A549 (cell line): ENCODE data around the gene TMA7B. TPM values are rescaled to one million over a fixed set of nuclear protein-coding genes. Genes with fewer than 3 reads are reported as not detected.

Experiments
- ATAC-seq, 2 experiments: fragments of 200-7000 bp in 1 of 2; fragments of >200 bp in 1 of 2; cut with Nextera tagmentation in 1 of 2; cut with Tn5 transposase in 1 of 2; 3 replicates each; pipeline versions ENCODE4 v1.8.0 to v1.9.1; 2018 to 2020; ENCODE audit warnings: mild to moderate bottlenecking in 1 of 2, moderate library complexity in 1 of 2
- CTCF ChIA-PET: fragments of 300-600 bp; sonication (Branson Sonifier 250); formaldehyde crosslinking; extraction: SDS; loops from one replicate; lab custom pipeline; 2021; ENCODE audit warnings: antibody characterized with exemption, inconsistent platforms; lab: Yijun Ruan, JAX
- POLR2A ChIA-PET: fragments of 350-600 bp; formaldehyde crosslinking; extraction: SDS; loops from one replicate; lab custom pipeline; 2021; ENCODE audit warnings: antibody characterized with exemption, inconsistent platforms; lab: Yijun Ruan, JAX
- DNase-seq, 2 experiments: peaks; one replicate each; pipeline versions ENCODE4 v3.0.0 to v3.0.0-alpha.2; 2011 to 2016; ENCODE audit warnings: low read depth in 1 of 2, low spot score in 1 of 2
- FAIRE-seq: peaks from 2 replicates; lab custom pipeline; 2011; peaks lifted over from hg19 to GRCh38; lab: Jason Lieb, UNC
- H3K27ac ChIP-seq, 2 experiments: fragments of >200 bp; sonication (Bioruptor Twin); formaldehyde crosslinking; 3 replicates each; pipeline ENCODE4 v1.5.1; 2016 to 2017
- H3K4me1 ChIP-seq: fragments of >200 bp; sonication (Bioruptor Twin); formaldehyde crosslinking; 3 replicates; pipeline ENCODE4 v1.6.1; 2016
- H3K4me2 ChIP-seq: fragments of >200 bp; sonication (Bioruptor Twin); formaldehyde crosslinking; 3 replicates; pipeline ENCODE4 v1.6.1; 2016
- H3K4me3 ChIP-seq: fragments of >200 bp; sonication (Bioruptor Twin); formaldehyde crosslinking; 3 replicates; pipeline ENCODE4 v1.5.1; 2016
- H3K9me3 ChIP-seq: fragments of >200 bp; sonication (Bioruptor Twin); formaldehyde crosslinking; 3 replicates; pipeline ENCODE4 v1.6.1; 2016
- BHLHE40 ChIP-seq: IDR thresholded peaks from 2 replicates; pipeline ENCODE4 v1.6.1; 2012; ENCODE audit warnings: low read depth, low read length, inconsistent platforms
- CHD4 ChIP-seq: fragments of 200-600 bp; sonication (generic); IDR thresholded peaks from 2 replicates; pipeline ENCODE4 v1.6.1; 2016; ENCODE audit warnings: antibody characterized with exemption, mild to moderate bottlenecking, borderline replicate concordance
- EHF ChIP-seq: fragments of 250-450 bp; sonication (Bioruptor Pico); IDR thresholded peaks from 2 replicates; pipeline ENCODE4 v1.5.0; 2020; ENCODE audit warnings: mild to moderate bottlenecking
- FOSB ChIP-seq: fragments of 250-450 bp; sonication (Bioruptor Pico); IDR thresholded peaks from 2 replicates; pipeline ENCODE4 v1.5.0; 2020; ENCODE audit warnings: mild to moderate bottlenecking, moderate library complexity
- FOSL2 ChIP-seq, 2 experiments: fragments of 450-650 bp in 1 of 2; fragments of >200 bp in 1 of 2; sonication (Bioruptor Twin) in 1 of 2; formaldehyde crosslinking; IDR thresholded peaks; 2 replicates each; pipeline versions ENCODE4 v1.5.0 to v1.6.1; 2016 to 2020; ENCODE audit warnings: mild to moderate bottlenecking in 1 of 2, moderate library complexity in 1 of 2
- FOXS1 ChIP-seq: fragments of 250-450 bp; sonication (Bioruptor Pico); IDR thresholded peaks from 2 replicates; pipeline ENCODE4 v1.5.0; 2020; ENCODE audit warnings: mild to moderate bottlenecking, moderate library complexity
- GATA3 ChIP-seq: IDR thresholded peaks from 2 replicates; pipeline ENCODE4 v1.6.1; 2012; ENCODE audit warnings: borderline replicate concordance
- HDAC2 ChIP-seq: fragments of 200-600 bp; sonication (generic); IDR thresholded peaks from 2 replicates; pipeline ENCODE4 v1.6.1; 2016
- HOXA7 ChIP-seq: fragments of 250-450 bp; sonication (Bioruptor Pico); IDR thresholded peaks from 2 replicates; pipeline ENCODE4 v1.5.0; 2020; ENCODE audit warnings: mild to moderate bottlenecking, moderate library complexity
- JUNB ChIP-seq: fragments of >200 bp; sonication (Bioruptor Twin); formaldehyde crosslinking; IDR thresholded peaks from 2 replicates; pipeline ENCODE4 v1.6.1; 2016
- MAFK ChIP-seq: fragments of 450-650 bp; IDR thresholded peaks from 2 replicates; pipeline ENCODE4 v1.6.1; 2014; ENCODE audit not compliant: partially characterized antibody
- MYC ChIP-seq: IDR thresholded peaks from 2 replicates; pipeline ENCODE4 v1.6.1; 2012; ENCODE audit warnings: mild to moderate bottlenecking, inconsistent platforms, low read length, improper control_type of control experiment, borderline replicate concordance
- NFE2L2 ChIP-seq: fragments of 150-350 bp; conservative IDR thresholded peaks from 2 replicates; pipeline ENCODE4 v1.6.1; 2014; ENCODE audit warnings: low read length
- RARB ChIP-seq: fragments of 250-450 bp; sonication (Bioruptor Pico); IDR thresholded peaks from 2 replicates; pipeline ENCODE4 v1.8.0; 2021; ENCODE audit warnings: mild to moderate bottlenecking, moderate library complexity
- RCOR1 ChIP-seq: fragments of 150-350 bp; IDR thresholded peaks from 2 replicates; pipeline ENCODE4 v1.6.1; 2014; ENCODE audit warnings: antibody characterized with exemption, low read length, low read depth
- TFCP2L1 ChIP-seq: fragments of 250-450 bp; sonication (Bioruptor Pico); IDR thresholded peaks from 2 replicates; pipeline ENCODE4 v1.5.0; 2021; ENCODE audit warnings: mild to moderate bottlenecking
- ZC3H11A ChIP-seq: fragments of 450-650 bp; IDR thresholded peaks from 2 replicates; pipeline ENCODE4 v1.6.1; 2014; ENCODE audit warnings: antibody characterized with exemption, mild to moderate bottlenecking
- ZFP36 ChIP-seq: fragments of 450-650 bp; IDR thresholded peaks from 2 replicates; pipeline ENCODE4 v1.6.1; 2014; ENCODE audit warnings: borderline replicate concordance; ENCODE audit not compliant: partially characterized antibody
- WGBS: methylation state at CpG from one replicate; pipeline ENCODE4 v1.1.6; 2017; ENCODE audit errors: missing lambda C conversion rate; 5-methylcytosine and 5-hydroxymethylcytosine counted together
- polyA plus RNA-seq, 4 experiments: library from polyadenylated mRNA; depleted of rRNA in 3 of 4; stranded (reverse); fragments of >200 nt; fragmentation: RNase III in 1 of 4; extraction: RNeasy Plus Mini Kit Qiagen cat#74134 plus additional on column Dnase treatment in 1 of 4; gene quantifications; 2 replicates in 3 of 4; 3 replicates in 1 of 4; pipeline ENCODE4 v1.2.3, GENCODE V29; 2011 to 2017
- TF ChIP-seq, protein P1 (sequence below): IDR thresholded peaks from 2 replicates; pipeline ENCODE4 v1.6.1; 2012; ENCODE audit warnings: low read depth, borderline replicate concordance
- TF ChIP-seq, protein P2 (sequence below): fragments of 250-450 bp; sonication (Bioruptor Pico); IDR thresholded peaks from 2 replicates; pipeline ENCODE4 v1.5.0; 2020; ENCODE audit warnings: low read depth, mild to moderate bottlenecking, moderate library complexity
- TF ChIP-seq, protein P3 (sequence below): IDR thresholded peaks from 2 replicates; pipeline ENCODE4 v1.6.1; 2012
- TF ChIP-seq, protein P4 (sequence below): fragments of >200 bp; sonication (Bioruptor Twin); formaldehyde crosslinking; IDR thresholded peaks from 3 replicates; pipeline ENCODE4 v1.5.1; 2016
- TF ChIP-seq, protein P5 (sequence below): fragments of >200 bp; sonication (Bioruptor Twin); formaldehyde crosslinking; IDR thresholded peaks from 3 replicates; pipeline ENCODE4 v1.6.1; 2016

Gene TMA7B
- polyA plus RNA-seq, 2 of the 4 experiments (the other 2 are of a cell fraction) = not detected

DNA sequence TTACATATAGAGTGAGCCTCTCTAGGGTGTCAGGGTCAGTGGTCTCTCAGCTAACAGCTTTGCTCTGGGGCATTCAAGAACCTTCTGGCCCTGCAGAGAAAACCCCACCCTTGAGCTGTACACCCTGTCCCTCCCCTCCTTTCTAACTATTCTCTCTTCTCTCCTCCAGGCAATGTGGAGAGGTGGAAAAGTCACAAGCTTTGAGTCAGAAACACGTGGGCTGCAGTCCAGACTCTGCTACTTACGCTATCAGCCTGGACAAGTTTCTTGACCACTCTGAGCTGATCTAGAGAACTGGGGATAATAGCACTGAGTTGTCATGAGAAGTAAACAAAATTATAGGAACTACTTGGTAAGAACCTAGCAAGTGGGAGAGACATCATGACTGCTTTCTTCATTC lies 23.8 kb downstream of the TMA7B start (continued):
- TF ChIP-seq, protein P1, sequence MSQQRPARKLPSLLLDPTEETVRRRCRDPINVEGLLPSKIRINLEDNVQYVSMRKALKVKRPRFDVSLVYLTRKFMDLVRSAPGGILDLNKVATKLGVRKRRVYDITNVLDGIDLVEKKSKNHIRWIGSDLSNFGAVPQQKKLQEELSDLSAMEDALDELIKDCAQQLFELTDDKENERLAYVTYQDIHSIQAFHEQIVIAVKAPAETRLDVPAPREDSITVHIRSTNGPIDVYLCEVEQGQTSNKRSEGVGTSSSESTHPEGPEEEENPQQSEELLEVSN = no peak
- TF ChIP-seq FOXS1 (CRISPR knock-in tag) (no peak), FOSB (CRISPR knock-in tag) (no peak), JUNB (no peak), TFCP2L1 (no peak), ZFP36 (no peak)

DNA sequence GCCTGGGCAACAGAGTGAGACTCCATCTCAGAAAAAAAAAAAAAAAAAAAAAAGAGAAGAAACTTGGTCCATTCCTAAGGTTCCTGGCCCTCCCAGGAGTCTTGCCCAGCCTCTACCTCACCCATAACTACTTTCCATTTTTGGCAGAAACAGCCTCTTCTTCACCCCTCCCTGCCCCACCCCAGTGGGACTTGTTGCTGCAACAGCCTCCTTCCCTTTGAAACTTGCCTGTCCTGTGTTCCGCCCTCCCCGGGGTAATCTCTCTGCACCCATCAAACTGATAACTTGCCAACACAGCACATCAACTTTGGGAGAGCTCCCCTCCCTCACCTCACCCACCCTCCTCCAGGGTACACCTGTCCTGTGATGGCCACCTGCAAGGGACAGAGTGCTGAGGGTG lies 24.5 kb downstream of the TMA7B start:
- ChIA-PET POLR2A (no interaction called here), CTCF (interaction anchor here (0.7 kb wide), 1 partner anchor 25 kb away, joined by 3 read pairs; no protein-coding TSS in a partner anchor)
- Histone ChIP-seq H3K27ac (no peak overlapping the region), H3K4me3 (no peak overlapping the region), H3K9me3 (no peaks in the 10 kb centered on the region), H3K4me1 (no peaks in the 10 kb centered on the region), H3K4me2 (no peak overlapping the region)
- ATAC-seq = no peak
- FAIRE-seq = no peak
- no peak for TF ChIP-seq EHF (CRISPR knock-in tag)
- no peak for TF ChIP-seq RCOR1
- no peak for TF ChIP-seq GATA3
- TF ChIP-seq NFE2L2 = no peak
- no peak for TF ChIP-seq MYC
- no peak for TF ChIP-seq HOXA7 (CRISPR knock-in tag)
- TF ChIP-seq HDAC2 = no peak
- TF ChIP-seq ZC3H11A = no peak
- TF ChIP-seq BHLHE40 = no peak
- TF ChIP-seq, protein P2, sequence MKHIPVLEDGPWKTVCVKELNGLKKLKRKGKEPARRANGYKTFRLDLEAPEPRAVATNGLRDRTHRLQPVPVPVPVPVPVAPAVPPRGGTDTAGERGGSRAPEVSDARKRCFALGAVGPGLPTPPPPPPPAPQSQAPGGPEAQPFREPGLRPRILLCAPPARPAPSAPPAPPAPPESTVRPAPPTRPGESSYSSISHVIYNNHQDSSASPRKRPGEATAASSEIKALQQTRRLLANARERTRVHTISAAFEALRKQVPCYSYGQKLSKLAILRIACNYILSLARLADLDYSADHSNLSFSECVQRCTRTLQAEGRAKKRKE (CRISPR knock-in tag) = no peak
- no peak for TF ChIP-seq JUNB
- no peak for TF ChIP-seq FOSL2 (IDR thresholded peaks at IDR 0.05)
- TF ChIP-seq FOSL2 (CRISPR knock-in tag; IDR thresholded peaks at IDR 0.05) = no peak
- TF ChIP-seq, protein P3, sequence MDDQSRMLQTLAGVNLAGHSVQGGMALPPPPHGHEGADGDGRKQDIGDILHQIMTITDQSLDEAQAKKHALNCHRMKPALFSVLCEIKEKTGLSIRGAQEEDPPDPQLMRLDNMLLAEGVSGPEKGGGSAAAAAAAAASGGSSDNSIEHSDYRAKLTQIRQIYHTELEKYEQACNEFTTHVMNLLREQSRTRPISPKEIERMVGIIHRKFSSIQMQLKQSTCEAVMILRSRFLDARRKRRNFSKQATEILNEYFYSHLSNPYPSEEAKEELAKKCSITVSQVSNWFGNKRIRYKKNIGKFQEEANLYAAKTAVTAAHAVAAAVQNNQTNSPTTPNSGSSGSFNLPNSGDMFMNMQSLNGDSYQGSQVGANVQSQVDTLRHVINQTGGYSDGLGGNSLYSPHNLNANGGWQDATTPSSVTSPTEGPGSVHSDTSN = no peak
- TF ChIP-seq, protein P4, sequence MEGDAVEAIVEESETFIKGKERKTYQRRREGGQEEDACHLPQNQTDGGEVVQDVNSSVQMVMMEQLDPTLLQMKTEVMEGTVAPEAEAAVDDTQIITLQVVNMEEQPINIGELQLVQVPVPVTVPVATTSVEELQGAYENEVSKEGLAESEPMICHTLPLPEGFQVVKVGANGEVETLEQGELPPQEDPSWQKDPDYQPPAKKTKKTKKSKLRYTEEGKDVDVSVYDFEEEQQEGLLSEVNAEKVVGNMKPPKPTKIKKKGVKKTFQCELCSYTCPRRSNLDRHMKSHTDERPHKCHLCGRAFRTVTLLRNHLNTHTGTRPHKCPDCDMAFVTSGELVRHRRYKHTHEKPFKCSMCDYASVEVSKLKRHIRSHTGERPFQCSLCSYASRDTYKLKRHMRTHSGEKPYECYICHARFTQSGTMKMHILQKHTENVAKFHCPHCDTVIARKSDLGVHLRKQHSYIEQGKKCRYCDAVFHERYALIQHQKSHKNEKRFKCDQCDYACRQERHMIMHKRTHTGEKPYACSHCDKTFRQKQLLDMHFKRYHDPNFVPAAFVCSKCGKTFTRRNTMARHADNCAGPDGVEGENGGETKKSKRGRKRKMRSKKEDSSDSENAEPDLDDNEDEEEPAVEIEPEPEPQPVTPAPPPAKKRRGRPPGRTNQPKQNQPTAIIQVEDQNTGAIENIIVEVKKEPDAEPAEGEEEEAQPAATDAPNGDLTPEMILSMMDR = no peak
- no peak for TF ChIP-seq RARB (CRISPR knock-in tag)
- no peak for TF ChIP-seq CHD4
- TF ChIP-seq, protein P5, sequence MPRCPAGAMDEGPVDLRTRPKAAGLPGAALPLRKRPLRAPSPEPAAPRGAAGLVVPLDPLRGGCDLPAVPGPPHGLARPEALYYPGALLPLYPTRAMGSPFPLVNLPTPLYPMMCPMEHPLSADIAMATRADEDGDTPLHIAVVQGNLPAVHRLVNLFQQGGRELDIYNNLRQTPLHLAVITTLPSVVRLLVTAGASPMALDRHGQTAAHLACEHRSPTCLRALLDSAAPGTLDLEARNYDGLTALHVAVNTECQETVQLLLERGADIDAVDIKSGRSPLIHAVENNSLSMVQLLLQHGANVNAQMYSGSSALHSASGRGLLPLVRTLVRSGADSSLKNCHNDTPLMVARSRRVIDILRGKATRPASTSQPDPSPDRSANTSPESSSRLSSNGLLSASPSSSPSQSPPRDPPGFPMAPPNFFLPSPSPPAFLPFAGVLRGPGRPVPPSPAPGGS = no peak
- TF ChIP-seq MAFK = no peak
- WGBS = 75% methylated on average over 2 of the region's 2 CpGs
- no peak for DNase-seq
